ENCODE results near the gene RAPGEFL1. TPM values are rescaled to one million over a fixed set of nuclear protein-coding genes. Genes with fewer than 3 reads are reported as not detected.

Gene RAPGEFL1

Small RNAs within 50 kb of the gene (small RNA-seq; reads per million reads assigned to genes)
- gene MIR6867 (ENCODE audit: insufficient read depth) = not detected

Data from mesendoderm (in vitro differentiated cells).